ENCODE data around the gene ZNF566. TPM values are rescaled to one million over a fixed set of nuclear protein-coding genes. Genes with fewer than 3 reads are reported as not detected.

The ZNF566 gene
- total RNA-seq, 1 experiment from 2014 or later: 3.1 TPM

DNA sequence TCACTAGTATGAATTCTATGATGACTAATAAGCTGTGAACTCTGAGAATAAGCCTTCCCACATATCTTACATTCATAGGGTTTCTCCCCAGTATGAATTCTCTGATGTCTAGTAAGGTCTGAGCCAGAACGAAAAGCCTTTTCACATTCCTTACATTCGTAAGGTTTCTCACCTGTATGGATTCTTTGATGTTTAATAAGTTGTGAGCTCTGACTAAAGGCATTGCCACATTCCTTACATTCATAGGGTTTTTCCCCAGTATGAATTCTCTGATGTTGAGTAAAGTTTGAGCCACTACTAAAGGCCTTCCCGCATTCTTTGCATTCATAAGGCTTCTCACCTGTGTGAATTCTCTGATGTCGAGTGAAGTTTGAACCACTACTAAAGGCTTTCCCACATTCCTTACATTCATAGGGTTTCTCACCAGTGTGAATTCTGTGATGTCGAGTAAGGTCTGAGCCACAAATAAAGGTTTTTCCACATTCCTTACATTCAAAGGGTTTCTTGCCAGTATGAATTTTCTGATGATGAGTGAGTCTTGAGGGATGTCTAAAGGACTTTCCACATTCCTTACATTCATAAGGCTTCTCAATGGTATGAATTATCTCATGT, 40.2 kb downstream of the ZNF566 start:
- BruUV-seq (replicated peaks): no TSS peak
- H3K9me2 ChIP-seq (replicated peaks; ENCODE audit: low read length): no peaks in the 10 kb centered on the region
- peaks cover 40% of the 10 kb centered on the region for H3K9me3 ChIP-seq (ENCODE audit: low read length)

DNA sequence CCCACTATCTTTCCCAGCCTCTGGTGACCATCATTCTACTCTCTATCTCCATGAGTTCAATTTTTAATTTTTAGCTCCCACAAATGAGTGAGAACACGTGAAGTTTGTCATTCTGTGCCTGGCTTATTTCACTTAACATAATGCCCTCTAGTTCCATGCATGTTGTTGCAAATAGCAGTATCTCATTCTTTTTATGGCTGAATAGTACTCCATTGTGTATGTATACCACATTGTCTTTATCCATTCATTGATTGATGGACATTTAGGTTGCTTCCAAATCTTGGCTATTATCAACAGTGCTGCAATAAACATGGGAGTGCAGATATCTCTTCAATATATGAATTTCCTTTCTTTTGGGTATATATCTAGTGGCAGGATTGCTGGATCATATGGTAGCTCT, 48.0 kb downstream of the ZNF566 start:
- no TSS peak for BruUV-seq (replicated peaks)
- no peak for ATAC-seq
- no peaks in the 10 kb centered on the region for H3K9me3 ChIP-seq (ENCODE audit: low read length)
- no peak overlapping the region for H2AFZ ChIP-seq (ENCODE audit: low read length)
- H3K4me1 ChIP-seq (ENCODE audit: insufficient read depth, low read length): no peaks in the 10 kb centered on the region
- intact Hi-C loops (cut with micrococcal nuclease): no loop called here
- TF ChIP-seq EZH2 (IDR thresholded peaks at IDR 0.05; ENCODE audit: low read length, unreplicated experiment): no peak
- TF ChIP-seq EZH2phosphoT487 (IDR thresholded peaks at IDR 0.05; ENCODE audit: borderline replicate concordance, low read length): no peak
- TF ChIP-seq, protein P1, sequence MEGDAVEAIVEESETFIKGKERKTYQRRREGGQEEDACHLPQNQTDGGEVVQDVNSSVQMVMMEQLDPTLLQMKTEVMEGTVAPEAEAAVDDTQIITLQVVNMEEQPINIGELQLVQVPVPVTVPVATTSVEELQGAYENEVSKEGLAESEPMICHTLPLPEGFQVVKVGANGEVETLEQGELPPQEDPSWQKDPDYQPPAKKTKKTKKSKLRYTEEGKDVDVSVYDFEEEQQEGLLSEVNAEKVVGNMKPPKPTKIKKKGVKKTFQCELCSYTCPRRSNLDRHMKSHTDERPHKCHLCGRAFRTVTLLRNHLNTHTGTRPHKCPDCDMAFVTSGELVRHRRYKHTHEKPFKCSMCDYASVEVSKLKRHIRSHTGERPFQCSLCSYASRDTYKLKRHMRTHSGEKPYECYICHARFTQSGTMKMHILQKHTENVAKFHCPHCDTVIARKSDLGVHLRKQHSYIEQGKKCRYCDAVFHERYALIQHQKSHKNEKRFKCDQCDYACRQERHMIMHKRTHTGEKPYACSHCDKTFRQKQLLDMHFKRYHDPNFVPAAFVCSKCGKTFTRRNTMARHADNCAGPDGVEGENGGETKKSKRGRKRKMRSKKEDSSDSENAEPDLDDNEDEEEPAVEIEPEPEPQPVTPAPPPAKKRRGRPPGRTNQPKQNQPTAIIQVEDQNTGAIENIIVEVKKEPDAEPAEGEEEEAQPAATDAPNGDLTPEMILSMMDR (conservative IDR thresholded peaks at IDR 0.05; ENCODE audit: low read depth, low read length): no peak
- H3K9me2 ChIP-seq (replicated peaks; ENCODE audit: low read length): no peaks in the 10 kb centered on the region
- peaks cover 10% of the 10 kb centered on the region; the same call in 1 of the 2 replicates for H3K36me3 ChIP-seq (ENCODE audit: low read depth, low read length)
- no peak overlapping the region for H3K27ac ChIP-seq (ENCODE audit: low read length)
- POLR2A ChIA-PET (ENCODE audit: unreplicated experiment): no interaction called here
- DNase-seq: no peak
- H3K4me2 ChIP-seq (ENCODE audit: low read length): no peak overlapping the region
- CTCF ChIA-PET: no interaction called here
- no peaks in the 10 kb centered on the region for H4K20me1 ChIP-seq (ENCODE audit: low read length)
- no peaks in the 10 kb centered on the region for H3K27me3 ChIP-seq (ENCODE audit: low read length)
- H3K4me3 ChIP-seq (ENCODE audit: low read length): no peak overlapping the region
- no peaks in the 10 kb centered on the region for H3F3A ChIP-seq (ENCODE audit: low read length, unreplicated experiment)
- H3K9ac ChIP-seq (ENCODE audit: low read length): no peak overlapping the region
- H3K79me2 ChIP-seq (ENCODE audit: low read length): no peaks in the 10 kb centered on the region

More for the DNA sequence above, 40.2 kb downstream of the ZNF566 start:
- CTCF ChIA-PET: no interaction called here
- Histone ChIP-seq H3K4me3 (ENCODE audit: low read length) (no peak overlapping the region), H3K9ac (ENCODE audit: low read length) (no peak overlapping the region), H3K36me3 (ENCODE audit: low read depth, low read length) (peaks cover 68% of the 10 kb centered on the region), H2AFZ (ENCODE audit: low read length) (no peak overlapping the region), H3K27ac (ENCODE audit: low read length) (no peak overlapping the region), H3F3A (ENCODE audit: low read length, unreplicated experiment) (no peaks in the 10 kb centered on the region), H3K27me3 (ENCODE audit: low read length) (no peaks in the 10 kb centered on the region), H3K4me1 (ENCODE audit: insufficient read depth, low read length) (no peaks in the 10 kb centered on the region), H3K79me2 (ENCODE audit: low read length) (no peaks in the 10 kb centered on the region), H4K20me1 (ENCODE audit: low read length) (no peaks in the 10 kb centered on the region), H3K4me2 (ENCODE audit: low read length) (no peak overlapping the region)
- DNase-seq (no peak), ATAC-seq (no peak)
- POLR2A ChIA-PET (ENCODE audit: unreplicated experiment): no interaction called here
- TF ChIP-seq EZH2 (IDR thresholded peaks at IDR 0.05; ENCODE audit: low read length, unreplicated experiment) (no peak), EZH2phosphoT487 (IDR thresholded peaks at IDR 0.05; ENCODE audit: borderline replicate concordance, low read length) (no peak)
- TF ChIP-seq, protein P1 (conservative IDR thresholded peaks at IDR 0.05; ENCODE audit: low read depth, low read length): no peak
- intact Hi-C loops (cut with micrococcal nuclease): no loop called here

DNA sequence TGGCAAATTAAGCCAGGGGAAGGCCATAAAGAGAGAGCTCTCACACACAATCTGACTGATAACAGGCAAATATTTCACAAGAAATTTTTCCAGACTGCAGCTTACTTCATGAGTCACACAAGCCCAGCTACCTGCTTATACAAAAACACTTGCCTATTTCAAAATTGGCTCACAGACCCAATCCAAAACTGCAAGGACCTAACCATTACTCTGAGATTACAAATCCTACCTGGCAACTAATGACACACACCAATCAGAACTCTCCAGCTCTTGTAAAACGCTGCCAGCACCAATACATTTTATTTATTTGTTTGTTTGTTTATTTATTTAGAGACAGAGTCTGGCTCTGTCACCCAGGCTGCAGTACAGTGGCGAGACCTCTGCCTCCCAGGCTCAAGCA, 52.8 kb downstream of the ZNF566 start:
- CTCF ChIA-PET: no interaction called here

More for the DNA sequence above, 52.8 kb downstream of the ZNF566 start:
- no peak overlapping the region for H3K4me2 ChIP-seq (ENCODE audit: low read length)
- no peaks in the 10 kb centered on the region for H3K9me3 ChIP-seq (ENCODE audit: low read length)
- no peak overlapping the region for H3K9ac ChIP-seq (ENCODE audit: low read length)
- H2AFZ ChIP-seq (ENCODE audit: low read length): no peak overlapping the region
- H3K27me3 ChIP-seq (ENCODE audit: low read length): no peaks in the 10 kb centered on the region
- no peak overlapping the region for H3K4me3 ChIP-seq (ENCODE audit: low read length)
- H3K4me1 ChIP-seq (ENCODE audit: insufficient read depth, low read length): no peaks in the 10 kb centered on the region
- TF ChIP-seq, protein P1 (conservative IDR thresholded peaks at IDR 0.05; ENCODE audit: low read depth, low read length): no peak
- TF ChIP-seq EZH2 (IDR thresholded peaks at IDR 0.05; ENCODE audit: low read length, unreplicated experiment) (no peak), EZH2phosphoT487 (IDR thresholded peaks at IDR 0.05; ENCODE audit: borderline replicate concordance, low read length) (no peak)
- H3F3A ChIP-seq (ENCODE audit: low read length, unreplicated experiment): no peaks in the 10 kb centered on the region
- ATAC-seq (no peak), DNase-seq (peak; percentile 3)
- no peak overlapping the region for H3K27ac ChIP-seq (ENCODE audit: low read length)
- no peaks in the 10 kb centered on the region for H3K36me3 ChIP-seq (ENCODE audit: low read depth, low read length)
- no peaks in the 10 kb centered on the region for H3K79me2 ChIP-seq (ENCODE audit: low read length)
- intact Hi-C loops (cut with micrococcal nuclease): no loop called here
- POLR2A ChIA-PET (ENCODE audit: unreplicated experiment): no interaction called here
- H3K9me2 ChIP-seq (replicated peaks; ENCODE audit: low read length): no peaks in the 10 kb centered on the region
- H4K20me1 ChIP-seq (ENCODE audit: low read length): no peaks in the 10 kb centered on the region
- no TSS peak for BruUV-seq (replicated peaks)
